ENCODE measurements around the gene CTSH.

Gene CTSH

DNA sequence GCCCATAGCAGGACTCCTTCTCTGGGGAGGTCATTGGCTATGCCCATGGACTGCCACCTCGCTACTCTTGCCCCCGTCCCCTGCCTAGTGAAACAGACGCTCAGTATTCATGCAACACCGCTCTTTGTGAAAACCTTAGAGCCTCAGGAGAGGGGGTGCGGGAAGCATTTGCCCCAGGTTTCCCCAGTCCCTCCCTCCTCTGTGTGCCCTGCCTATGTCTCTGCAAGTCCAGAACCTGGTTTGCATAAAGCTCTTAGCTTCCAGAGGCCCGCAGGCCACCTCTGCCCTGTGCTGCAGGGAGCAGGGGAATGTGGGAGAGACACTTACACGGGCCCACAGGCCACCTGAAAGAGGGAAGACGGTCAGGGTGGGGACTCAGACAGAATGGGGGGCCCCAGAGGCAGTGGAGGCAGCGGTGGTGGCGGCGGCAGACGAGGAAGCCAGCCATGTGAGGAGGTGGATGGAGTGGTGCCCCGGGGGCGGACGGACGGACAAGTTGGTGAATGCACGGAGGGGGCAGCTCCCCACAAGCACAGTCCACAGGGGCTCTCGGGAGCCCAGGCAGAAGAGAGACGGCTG is 33.8 kb upstream of the CTSH start:
- DNase-seq (ENCODE audit: low read depth in 1 of 2, low spot score in 1 of 2) = no peak

DNA sequence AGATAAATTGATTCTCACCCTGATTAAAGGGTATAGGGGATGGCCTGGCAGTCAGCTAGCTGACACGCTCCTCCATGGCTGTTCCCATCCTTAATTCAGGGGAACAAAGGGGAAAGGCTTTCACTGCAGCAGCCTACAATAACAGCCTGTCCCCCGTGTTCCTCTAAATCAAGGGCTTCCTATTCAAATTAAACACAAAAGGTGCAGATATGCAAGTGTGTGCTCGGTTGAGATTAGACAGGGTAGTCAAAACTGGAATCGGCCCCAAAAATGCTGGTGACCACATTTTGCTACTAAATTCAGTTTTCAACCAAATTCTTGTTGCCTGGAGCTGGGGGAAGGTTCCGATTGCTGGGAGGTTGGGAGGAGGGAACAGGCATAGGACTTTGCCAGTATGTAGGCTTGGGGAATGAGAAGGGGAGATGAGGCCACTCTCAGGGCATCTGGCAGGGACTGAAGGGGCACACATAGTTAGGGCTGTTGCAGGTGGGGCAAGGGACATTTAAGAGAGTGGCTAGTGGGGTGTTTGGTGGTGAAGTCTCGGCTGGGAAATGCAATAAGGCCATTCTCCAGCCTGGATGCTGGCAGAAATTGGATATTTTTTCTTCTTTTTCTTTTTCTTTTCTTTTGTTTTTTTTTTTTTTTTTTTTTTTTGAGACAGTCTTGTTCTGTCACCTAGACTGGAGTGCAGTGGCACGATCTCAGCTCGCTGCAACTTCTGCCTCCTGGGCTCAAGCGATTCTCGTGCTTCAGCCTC is 32.9 kb upstream of the CTSH start:
- DNase-seq (ENCODE audit: low read depth in 1 of 2, low spot score in 1 of 2) = no peak

DNA sequence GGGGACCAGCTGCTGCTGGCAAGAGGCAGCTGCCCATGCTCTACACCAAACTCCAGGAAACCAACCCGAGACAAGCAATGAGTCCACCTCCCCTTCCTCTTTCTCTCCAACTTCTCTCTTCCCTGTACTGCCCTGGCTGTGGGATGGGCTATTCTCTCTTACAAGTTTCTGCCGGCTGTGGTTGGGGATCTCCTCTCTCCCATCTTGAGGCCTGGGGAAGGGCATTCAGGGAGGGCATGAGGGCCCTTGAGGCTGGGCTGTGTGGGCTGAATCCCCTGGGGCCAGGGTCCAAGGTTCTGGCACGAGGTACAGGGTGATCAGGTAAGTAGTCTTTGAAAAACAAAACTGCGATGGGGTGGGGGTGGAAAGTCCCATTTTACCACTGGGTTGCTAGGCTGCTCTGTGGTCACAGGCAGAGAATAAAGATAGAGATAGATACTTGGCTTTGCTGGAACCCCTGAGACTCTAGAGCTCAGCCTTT is 32.3 kb upstream of the CTSH start:
- no peak for DNase-seq (ENCODE audit: low read depth in 1 of 2, low spot score in 1 of 2)

DNA sequence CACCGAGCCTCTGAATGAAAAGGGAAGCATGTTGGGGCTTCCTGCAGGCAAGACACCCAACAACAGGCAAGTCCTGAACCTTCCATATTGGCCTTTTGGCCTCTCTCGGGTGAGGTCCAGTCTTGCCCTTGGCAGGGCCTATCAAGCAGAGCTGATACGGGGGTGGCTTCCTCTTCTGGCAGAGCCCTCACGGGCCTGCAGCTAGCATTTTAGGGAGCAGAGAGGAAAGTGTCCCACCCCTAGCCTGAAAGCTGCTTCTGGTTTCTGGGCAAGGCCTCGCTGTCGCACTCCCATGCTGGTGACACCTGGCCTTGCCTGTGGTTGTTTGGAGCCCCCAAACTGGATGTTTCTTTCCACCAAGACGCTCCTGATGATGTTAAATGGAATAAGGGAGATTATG is 31.8 kb upstream of the CTSH start:
- no peak for DNase-seq (ENCODE audit: low read depth in 1 of 2, low spot score in 1 of 2)

DNA sequence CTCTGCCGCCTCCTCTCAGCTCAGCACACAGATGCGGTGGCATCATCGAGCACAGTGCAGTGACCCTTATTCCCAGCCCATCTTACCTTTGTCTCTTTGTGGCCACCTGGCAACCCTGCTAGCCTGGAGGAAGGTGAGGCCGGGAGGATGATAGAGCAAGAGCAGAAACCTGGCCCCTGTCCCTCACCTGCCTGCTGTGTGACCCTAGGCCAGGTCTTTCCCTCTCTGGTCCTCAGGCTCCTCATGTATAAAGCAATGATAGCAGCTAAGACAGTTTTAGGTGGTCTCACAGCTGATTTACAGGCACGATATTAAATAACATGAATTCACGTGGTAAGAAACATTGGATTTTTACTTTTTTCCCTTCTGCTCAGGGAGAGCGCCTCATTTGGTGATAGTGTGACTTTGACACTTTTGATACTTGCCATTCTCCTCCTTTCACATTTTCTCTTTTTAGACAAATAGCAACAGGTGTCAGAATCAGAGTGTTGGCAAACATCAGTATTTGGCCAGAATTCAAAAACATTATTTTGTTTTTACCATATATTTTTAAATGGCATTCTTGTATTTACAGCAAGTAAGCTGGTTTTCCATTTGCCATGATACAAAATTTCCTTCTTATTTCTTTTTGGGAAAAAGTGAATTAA is 29.5 kb upstream of the CTSH start:
- no peak for DNase-seq (ENCODE audit: low read depth in 1 of 2, low spot score in 1 of 2)

DNA sequence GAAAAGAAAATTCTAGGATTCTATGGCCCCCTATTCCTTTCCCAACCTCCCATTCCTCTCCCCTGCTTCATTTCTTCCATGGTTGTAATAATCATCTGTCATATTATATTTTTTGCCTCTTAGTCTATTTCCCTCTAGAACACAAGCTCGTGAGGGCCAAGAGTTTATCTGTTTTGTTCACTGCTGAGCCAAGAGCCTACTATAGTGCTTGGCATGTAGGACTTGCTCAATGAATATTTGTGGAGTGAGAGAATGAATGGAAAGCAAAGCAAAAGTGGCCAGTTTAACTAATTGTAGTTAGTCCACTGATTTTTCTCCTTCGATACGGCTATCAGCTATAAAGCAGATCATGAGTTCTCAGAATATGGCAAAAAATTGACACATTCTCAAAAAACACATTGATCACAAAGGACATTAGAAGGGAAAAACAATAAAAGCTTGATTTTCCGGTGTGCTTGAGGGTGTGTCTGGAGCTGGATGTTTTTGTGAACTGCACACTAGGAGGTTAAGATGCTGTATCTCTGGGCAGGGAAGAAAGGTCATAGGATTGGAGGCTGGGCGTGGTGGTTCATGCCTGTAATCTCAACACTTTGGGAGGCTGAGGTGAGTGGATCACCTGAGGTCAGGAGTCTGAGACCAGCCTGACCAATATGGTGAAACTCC is 25.0 kb upstream of the CTSH start:
- no peak for DNase-seq (ENCODE audit: low read depth in 1 of 2, low spot score in 1 of 2)

DNA sequence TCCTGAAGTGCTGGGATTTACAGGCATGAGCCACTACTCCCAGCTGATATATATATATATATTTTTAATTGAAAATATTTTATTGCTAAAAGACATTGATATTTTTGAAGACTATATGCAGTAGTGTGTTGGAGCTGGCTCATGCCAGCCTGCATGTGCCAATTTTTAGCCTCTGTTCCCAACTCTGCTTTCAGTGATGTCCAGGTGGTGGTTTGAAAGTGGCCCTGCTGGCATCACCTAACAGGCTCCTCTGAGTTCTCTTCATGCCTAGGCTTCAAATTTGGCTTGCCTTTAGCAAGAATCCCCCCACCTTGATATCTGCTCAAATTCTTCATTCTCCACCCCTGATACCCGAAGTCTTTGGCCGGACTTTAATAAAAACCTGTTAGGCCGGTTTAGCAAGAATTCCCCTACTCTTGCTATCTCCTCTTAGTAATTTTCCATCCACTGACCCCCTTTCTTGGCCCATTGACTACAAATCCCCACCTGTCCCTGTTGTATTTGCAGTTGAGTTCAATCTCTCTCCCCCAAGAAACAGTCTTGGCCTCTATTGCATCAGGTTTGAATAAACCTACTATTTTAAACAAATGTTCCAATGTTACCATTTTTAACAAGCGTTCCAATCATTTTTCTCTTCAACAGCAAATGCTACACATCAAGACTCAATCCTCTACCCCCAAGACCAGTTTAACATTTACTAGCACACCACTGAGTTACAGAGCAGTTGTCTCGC is 23.9 kb upstream of the CTSH start:
- no peak for DNase-seq (ENCODE audit: low read depth in 1 of 2, low spot score in 1 of 2)

DNA sequence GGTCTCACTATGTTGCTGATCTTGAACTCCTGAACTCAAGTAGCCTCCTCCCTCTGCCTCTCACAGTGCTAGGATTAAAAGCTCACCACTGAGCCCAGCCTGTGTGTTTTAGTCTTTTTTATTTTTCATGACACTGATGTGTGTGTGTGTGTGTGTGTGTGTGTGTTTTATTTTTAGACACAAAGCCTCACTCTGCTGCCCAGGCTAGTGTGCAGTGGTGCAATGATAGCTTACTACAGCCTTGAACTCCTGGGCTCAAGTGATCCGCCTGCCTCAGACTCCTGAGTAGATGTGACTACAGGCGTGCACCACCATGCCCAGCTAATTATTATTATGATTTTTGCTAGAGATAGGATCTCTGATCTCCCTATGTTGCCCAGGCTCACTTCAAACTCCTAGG is 23.3 kb upstream of the CTSH start:
- no peak for DNase-seq (ENCODE audit: low read depth in 1 of 2, low spot score in 1 of 2)

DNA sequence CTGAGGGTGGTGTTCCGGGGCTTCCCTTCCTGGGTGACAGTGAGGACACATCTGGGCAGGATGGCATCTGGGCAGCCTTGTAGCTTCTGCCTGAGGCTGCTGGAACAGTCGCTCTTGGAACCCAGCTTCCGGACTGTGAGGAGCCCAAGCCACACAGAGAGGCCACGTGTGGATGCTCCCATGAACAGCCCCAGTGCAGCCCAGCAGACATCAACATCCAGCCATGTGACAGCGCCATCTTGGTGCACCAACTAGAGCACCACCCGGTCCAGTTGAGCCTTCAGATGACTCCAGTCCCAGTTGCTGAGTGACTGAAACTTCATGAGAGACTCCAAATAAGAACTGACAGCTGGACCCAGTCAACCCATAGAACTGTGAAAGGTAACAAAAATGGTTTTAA is 15.5 kb upstream of the CTSH start:
- DNase-seq (ENCODE audit: low read depth in 1 of 2, low spot score in 1 of 2) = no peak

DNA sequence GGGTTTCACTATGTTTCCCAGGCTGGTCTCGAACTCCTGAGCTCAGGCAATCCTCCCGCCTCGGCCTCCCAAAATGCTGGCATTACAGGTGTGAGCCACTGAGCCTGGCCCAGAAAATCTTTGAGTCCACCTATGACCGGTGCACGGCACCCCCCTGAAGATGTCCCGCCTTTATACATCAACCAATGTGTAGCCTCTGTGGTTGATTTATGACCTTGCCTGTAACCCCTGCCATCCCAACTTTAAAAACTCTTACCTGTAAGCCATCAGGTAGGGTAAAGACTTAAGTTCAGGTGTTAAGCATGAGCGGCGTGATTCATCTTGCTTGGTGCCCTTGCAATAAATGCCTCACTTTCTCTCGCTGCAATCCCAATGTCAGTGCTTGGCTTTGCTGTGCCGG is 14.5 kb upstream of the CTSH start:
- no peak for DNase-seq (ENCODE audit: low read depth in 1 of 2, low spot score in 1 of 2)

DNA sequence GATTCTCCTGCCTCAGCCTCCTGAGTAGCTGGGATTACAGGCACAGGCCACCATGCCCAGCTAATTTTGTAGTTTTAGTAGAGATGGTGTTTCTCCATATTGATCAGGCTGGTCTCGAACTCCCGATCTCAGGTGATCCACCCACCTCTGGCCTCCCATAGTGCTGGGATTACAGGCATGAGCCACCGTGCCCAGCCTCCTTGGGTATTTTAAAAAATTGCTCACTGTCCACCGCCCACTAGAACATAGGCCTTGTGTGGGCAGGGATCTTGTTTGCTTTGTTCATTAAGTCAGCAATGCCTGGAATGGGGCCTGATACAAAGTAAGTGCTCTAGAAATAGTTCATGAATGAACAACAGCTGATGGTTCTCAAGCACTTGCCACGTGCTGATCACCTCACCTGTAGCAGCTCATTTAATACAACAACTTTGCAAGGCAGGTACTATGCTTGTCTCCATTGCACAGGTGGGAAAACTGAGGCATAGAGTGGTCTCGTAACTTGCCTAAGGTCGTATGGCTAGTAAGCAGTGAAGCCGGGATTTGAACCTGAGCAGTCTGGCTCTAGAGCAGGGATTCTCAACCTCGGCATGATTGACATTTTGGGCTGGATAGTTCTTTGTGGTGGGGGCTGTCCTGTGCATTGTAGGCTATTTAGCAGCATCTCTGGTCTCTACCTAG is 12.7 kb upstream of the CTSH start:
- no peak for DNase-seq (ENCODE audit: low read depth in 1 of 2, low spot score in 1 of 2)

DNA sequence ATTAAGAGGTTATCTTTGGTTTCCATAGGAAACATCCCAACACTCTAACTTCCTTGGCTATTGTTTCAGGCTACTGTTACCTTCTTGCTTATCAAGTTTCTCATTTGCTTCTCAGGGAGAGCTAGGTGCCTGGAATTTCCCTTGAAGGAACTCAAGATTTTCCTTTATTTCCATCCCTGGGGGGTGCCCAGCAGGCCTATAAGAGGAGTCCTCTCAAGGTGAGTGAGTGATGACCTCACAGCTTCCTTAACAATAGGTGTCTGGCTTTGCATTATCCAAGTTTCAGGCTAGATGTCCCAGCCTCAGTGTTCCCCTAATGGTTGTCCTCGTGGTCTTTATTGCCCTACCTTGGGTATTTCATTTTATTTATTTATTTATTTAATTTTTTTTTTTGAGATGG is 12.1 kb upstream of the CTSH start:
- no peak for DNase-seq (ENCODE audit: low read depth in 1 of 2, low spot score in 1 of 2)

DNA sequence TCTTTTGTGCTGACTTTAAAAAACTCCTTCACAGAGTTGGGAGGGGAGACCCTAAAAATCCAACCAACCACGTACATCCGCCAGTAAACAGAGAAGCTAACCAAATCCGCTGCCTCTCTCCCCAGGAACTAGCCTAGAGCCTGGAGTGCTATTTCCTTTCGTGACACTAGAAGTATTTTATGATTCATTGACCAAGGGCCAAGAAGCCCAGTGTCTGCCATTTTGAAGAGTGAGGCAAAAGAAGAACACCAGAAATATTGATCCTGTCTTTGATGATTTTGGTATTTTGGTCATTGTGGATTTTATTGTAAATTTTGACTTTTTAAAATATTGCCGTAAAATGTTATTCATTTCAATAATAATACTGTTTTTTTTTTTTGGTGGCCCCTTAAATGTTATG is 10.5 kb upstream of the CTSH start:
- DNase-seq (ENCODE audit: low read depth in 1 of 2, low spot score in 1 of 2) = no peak

DNA sequence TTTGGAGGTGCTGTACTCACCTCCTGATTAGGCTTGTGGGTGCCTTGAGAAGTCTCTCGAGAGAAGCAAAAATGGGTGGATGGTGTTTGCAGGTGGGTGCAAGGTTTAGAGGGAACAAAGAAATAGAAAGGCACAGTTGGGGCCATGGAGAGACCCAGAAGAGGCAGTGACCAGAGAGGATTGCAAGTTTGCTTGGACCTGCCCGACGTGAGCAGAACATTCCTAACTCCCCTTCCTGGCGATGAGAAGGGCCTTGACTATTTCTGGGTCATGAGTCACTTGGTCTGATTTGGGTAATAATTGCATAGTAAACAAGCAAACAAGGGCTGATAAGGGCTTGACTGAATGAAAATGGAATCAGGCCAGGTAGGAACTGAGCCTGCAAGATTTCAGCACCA is 7.0 kb upstream of the CTSH start:
- no peak for DNase-seq (ENCODE audit: low read depth in 1 of 2, low spot score in 1 of 2)

DNA sequence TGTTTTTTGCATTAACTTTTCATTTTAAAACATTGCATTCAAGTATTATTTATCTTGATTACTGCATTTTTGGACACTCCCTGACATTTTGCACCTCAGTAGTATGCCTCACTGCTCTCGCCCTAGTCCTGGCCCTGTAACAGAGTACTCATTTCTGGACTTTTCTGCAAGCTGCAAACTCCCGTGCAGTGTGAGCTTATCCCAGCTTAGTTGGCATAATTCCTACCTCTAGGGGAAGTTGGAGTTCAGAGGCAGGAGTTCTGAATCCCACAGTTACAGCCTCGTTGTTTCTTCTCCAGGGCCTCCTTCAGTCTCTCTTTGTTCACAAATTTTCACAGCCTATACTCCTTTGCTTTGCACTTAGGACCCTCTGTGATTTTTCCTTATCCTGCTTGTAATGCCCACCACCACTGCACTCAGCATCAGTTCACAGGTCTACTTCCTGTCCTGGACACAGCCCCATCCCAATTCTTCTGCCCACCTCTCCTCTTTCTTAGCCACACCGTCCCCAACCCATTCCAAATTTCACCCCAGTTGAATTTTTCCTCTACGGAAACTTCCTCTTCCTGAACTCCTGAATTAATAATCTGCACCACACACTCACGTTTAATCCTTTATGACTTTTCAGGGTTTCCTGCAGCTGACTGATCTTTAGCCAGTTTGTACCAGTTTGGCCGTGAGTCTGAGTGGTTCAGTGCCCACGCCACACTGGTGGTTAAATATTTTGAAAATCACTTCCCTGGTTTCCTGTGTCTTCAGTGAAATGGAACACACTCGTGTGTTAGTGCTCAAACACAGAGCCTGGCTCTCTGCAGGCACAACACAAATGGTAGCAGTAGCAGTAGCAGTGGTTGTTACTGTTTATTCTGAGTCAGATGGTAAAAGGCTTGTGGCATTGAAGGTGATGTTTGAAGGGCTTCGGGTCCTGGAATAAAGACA is 6.3 kb upstream of the CTSH start:
- DNase-seq (ENCODE audit: low read depth in 1 of 2, low spot score in 1 of 2) = no peak

DNA sequence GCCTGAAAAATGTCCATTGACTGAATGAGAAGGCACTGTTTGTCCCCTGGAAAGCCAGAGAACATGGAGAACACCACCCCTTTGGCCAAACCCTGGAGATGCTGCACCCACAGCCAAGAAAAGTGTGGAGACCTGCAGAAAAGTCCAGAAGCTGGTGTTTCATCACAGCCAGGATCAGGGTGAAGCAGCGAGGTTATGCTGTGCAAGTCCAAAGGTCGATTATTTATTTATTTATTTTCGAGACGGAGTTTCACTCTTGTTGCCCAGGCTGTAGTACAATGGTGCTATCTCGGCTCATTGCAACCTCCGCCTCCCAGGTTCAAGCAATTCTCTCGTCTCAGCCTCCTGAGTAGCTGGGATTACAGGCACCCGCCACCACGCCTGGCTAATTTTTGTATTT is 5.5 kb upstream of the CTSH start:
- DNase-seq (ENCODE audit: low read depth in 1 of 2, low spot score in 1 of 2) = no peak

DNA sequence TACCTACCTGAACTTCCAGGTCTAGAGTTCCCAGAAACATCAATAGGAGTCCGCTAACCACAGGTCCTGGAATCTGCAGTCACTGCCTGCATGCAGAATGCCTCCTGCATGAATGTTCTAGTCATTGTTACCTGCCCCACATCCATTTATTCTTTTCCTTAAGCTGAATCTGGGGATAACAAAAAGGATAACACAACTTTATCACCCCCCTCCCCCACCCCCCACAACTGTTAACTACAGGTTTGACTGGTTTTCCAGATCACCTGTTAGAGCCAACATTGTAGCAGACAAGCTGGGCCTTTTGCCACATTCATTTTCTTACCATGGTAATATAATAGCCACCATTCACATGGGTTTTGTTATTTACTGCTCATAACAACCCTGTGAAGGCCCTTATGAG is 4.6 kb upstream of the CTSH start:
- no peak for DNase-seq (ENCODE audit: low read depth in 1 of 2, low spot score in 1 of 2)

DNA sequence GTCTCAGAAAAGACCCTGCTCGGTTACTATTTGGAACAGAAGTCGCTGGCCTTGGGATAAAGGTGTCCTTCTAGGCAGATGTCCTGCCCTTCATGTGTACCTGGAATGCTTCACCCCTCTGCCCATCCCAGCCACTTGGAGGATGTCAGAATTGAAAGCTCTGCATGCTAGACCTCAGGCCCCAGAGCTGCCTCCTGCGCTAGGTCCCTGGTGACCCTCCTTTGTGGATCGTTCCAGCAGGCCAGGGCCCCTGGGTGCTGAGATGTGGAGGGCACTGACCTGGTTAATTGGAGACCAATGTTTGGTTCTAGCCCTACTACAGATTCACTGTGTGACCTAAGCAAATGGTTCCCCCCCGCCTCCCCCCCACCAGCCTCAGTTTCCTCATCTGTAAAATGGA is 2.7 kb upstream of the CTSH start:
- no peak for DNase-seq (ENCODE audit: low read depth in 1 of 2, low spot score in 1 of 2)

DNA sequence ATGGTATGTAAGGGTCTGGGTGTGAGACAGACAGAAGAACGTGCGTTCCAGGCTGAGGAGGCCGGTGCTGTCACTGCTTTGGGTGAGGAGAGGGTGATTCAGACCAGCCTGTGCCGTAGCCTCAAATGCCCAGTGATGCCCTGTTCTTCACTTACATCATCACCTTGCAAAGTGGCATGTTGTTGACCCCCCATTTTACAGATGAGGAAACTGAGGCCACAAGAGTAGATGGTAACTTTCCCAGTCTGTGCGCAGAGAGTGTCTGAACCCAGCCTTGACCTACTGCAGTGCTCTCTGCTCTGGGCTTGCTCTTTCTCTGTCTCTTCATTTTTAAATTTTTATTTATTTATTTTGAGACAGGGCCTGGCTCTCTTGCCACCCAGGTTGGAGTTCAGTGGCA is 1.6 kb upstream of the CTSH start:
- no peak for DNase-seq (ENCODE audit: low read depth in 1 of 2, low spot score in 1 of 2)

DNA sequence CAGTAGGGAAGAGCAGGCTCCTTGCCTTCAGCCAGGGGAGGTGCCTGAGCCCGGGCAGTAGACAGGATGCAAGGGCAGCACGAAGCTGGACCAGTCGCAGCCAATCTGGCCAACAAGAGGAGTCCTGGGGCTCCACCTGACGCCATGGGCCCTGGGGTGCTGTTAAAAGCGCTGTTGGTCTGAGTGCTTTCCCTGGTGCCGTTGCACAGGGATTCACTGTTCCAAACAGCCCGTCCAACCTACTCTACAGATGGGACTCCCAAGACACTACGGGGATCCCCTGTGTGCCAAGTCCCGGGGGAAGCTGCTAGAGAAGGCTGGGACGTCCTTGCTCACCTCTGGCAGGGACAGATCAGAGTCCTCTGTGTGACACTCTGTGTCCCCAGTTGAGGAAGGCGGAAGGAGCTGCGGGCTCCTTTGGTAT is 632 bp downstream of the CTSH start:
- no peak for DNase-seq (ENCODE audit: low read depth in 1 of 2, low spot score in 1 of 2)

Measured in stimulated activated CD4-positive, alpha-beta T cell treated with anti-CD3 and anti-CD28 coated beads, Interleukin-15, amount 100 ng/mL, for 1 hour (primary cell).